HepG2 (cell line): ENCODE results near the gene DRC7. TPM values are rescaled to one million over a fixed set of nuclear protein-coding genes. Genes with fewer than 3 reads are reported as not detected.

Experiments
- ETV5 ChIP-seq: IDR thresholded peaks from 2 replicates; pipeline ENCODE4 v1.6.1; 2018; ENCODE audit warnings: missing biosample characterization, missing genetic modification reagents, inconsistent platforms, borderline replicate concordance
- RBFOX2 ChIP-seq: fragments of 200-400 bp; formaldehyde crosslinking; IDR thresholded peaks from 2 replicates; pipeline ENCODE4 v1.6.1; 2017; ENCODE audit warnings: low read depth, mild to moderate bottlenecking, low read length
- TARDBP ChIP-seq: sonication (generic); formaldehyde crosslinking; IDR thresholded peaks from 2 replicates; pipeline ENCODE4 v1.8.0; 2022; ENCODE audit warnings: mild to moderate bottlenecking, missing genetic modification reagents
- ZGPAT ChIP-seq: IDR thresholded peaks from 2 replicates; pipeline ENCODE4 v1.6.1; 2016; ENCODE audit warnings: mild to moderate bottlenecking
- ZNF350 ChIP-seq: sonication (generic); formaldehyde crosslinking; IDR thresholded peaks from 2 replicates; pipeline ENCODE4 v1.4.0; 2020; ENCODE audit warnings: mild to moderate bottlenecking, low read depth, missing genetic modification reagents, borderline replicate concordance
- polyA plus RNA-seq, 8 experiments: library from polyadenylated mRNA; depleted of rRNA in 3 of 8; stranded (reverse) in 7 of 8; unstranded in 1 of 8; fragments of >200 nt; fragmentation: Illumina TruSeq in 4 of 8; extraction: Trizol in 4 of 8; gene quantifications; 2 replicates each; pipeline versions ENCODE4 v1.2.1 to v1.2.3, GENCODE V29; 2011 to 2016; ENCODE audit warnings: low read depth in 4 of 8, missing spikeins in 1 of 8, mixed read lengths in 1 of 8; ENCODE audit not compliant: insufficient read depth in 1 of 8
- total RNA-seq, 5 experiments: library from RNA; depleted of rRNA; stranded (reverse); fragments of >200 nt; fragmentation: Illumina TruSeq; extraction: Trizol; gene quantifications; 2 replicates each; pipeline ENCODE4 v1.2.3, GENCODE V29; 2016; ENCODE audit warnings: low read depth in 1 of 5
- TF ChIP-seq, protein P1 (sequence below): sonication (generic); formaldehyde crosslinking; IDR thresholded peaks from 2 replicates; pipeline ENCODE4 v1.4.0; 2020; ENCODE audit warnings: missing genetic modification reagents, mild to moderate bottlenecking, borderline replicate concordance
- TF ChIP-seq, protein P2 (sequence below): sonication (generic); formaldehyde crosslinking; conservative IDR thresholded peaks from 2 replicates; pipeline ENCODE4 v1.4.0; 2020; ENCODE audit warnings: mild to moderate bottlenecking, missing genetic modification reagents, moderate library complexity
- TF ChIP-seq, protein P3 (sequence below), 2 experiments: sonication (generic) in 1 of 2; formaldehyde crosslinking in 1 of 2; IDR thresholded peaks; 2 replicates each; pipeline versions ENCODE4 v1.4.0 to v1.6.1; 2018 to 2020; ENCODE audit warnings: missing genetic modification reagents in 2 of 2, borderline replicate concordance in 1 of 2, low read depth in 1 of 2, mild to moderate bottlenecking in 1 of 2, missing biosample characterization in 1 of 2

DRC7 gene
- total and polyA plus RNA-seq, 2 of the 13 experiments (the other 11 are each of a cell fraction or from before 2014, with no cell fraction given), result 2.7 to 3.4 TPM

GRCh38 chr16:57734925-57735754, 40.5 kb downstream of the DRC7 start (continued):
- peak; percentile 77 for TF ChIP-seq ZGPAT (CRISPR knock-in tag)
- TF ChIP-seq ZNF350 (CRISPR knock-in tag), result no peak; the same call in none of the 2 replicates
- TF ChIP-seq, protein P1, sequence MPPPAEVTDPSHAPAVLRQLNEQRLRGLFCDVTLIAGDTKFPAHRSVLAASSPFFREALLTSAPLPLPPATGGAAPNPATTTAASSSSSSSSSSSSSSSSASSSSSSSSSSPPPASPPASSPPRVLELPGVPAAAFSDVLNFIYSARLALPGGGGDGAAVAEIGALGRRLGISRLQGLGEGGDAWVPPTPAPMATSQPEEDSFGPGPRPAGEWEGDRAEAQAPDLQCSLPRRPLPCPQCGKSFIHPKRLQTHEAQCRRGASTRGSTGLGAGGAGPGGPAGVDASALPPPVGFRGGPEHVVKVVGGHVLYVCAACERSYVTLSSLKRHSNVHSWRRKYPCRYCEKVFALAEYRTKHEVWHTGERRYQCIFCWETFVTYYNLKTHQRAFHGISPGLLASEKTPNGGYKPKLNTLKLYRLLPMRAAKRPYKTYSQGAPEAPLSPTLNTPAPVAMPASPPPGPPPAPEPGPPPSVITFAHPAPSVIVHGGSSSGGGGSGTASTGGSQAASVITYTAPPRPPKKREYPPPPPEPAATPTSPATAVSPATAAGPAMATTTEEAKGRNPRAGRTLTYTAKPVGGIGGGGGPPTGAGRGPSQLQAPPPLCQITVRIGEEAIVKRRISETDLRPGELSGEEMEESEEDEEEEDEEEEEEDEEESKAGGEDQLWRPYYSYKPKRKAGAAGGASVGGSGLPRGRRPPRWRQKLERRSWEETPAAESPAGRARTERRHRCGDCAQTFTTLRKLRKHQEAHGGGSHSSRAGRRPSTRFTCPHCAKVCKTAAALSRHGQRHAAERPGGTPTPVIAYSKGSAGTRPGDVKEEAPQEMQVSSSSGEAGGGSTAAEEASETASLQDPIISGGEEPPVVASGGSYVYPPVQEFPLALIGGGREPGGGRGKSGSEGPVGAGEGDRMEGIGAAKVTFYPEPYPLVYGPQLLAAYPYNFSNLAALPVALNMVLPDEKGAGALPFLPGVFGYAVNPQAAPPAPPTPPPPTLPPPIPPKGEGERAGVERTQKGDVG (CRISPR knock-in tag), result no peak; the same call in 1 of the 2 replicates
- peak; percentile 10 for TF ChIP-seq RBFOX2
- TF ChIP-seq, protein P2, sequence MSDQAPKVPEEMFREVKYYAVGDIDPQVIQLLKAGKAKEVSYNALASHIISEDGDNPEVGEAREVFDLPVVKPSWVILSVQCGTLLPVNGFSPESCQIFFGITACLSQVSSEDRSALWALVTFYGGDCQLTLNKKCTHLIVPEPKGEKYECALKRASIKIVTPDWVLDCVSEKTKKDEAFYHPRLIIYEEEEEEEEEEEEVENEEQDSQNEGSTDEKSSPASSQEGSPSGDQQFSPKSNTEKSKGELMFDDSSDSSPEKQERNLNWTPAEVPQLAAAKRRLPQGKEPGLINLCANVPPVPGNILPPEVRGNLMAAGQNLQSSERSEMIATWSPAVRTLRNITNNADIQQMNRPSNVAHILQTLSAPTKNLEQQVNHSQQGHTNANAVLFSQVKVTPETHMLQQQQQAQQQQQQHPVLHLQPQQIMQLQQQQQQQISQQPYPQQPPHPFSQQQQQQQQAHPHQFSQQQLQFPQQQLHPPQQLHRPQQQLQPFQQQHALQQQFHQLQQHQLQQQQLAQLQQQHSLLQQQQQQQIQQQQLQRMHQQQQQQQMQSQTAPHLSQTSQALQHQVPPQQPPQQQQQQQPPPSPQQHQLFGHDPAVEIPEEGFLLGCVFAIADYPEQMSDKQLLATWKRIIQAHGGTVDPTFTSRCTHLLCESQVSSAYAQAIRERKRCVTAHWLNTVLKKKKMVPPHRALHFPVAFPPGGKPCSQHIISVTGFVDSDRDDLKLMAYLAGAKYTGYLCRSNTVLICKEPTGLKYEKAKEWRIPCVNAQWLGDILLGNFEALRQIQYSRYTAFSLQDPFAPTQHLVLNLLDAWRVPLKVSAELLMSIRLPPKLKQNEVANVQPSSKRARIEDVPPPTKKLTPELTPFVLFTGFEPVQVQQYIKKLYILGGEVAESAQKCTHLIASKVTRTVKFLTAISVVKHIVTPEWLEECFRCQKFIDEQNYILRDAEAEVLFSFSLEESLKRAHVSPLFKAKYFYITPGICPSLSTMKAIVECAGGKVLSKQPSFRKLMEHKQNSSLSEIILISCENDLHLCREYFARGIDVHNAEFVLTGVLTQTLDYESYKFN (CRISPR knock-in tag), result peak; percentile 56
- TF ChIP-seq ETV5 (CRISPR knock-in tag), result peak; percentile 46; the same call in 1 of the 2 replicates
- TF ChIP-seq TARDBP (CRISPR knock-in tag), result no peak
- TF ChIP-seq, protein P3, sequence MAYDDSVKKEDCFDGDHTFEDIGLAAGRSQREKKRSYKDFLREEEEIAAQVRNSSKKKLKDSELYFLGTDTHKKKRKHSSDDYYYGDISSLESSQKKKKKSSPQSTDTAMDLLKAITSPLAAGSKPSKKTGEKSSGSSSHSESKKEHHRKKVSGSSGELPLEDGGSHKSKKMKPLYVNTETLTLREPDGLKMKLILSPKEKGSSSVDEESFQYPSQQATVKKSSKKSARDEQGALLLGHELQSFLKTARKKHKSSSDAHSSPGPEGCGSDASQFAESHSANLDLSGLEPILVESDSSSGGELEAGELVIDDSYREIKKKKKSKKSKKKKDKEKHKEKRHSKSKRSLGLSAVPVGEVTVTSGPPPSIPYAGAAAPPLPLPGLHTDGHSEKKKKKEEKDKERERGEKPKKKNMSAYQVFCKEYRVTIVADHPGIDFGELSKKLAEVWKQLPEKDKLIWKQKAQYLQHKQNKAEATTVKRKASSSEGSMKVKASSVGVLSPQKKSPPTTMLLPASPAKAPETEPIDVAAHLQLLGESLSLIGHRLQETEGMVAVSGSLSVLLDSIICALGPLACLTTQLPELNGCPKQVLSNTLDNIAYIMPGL (CRISPR knock-in tag; IDR thresholded peaks at IDR 0.05; ENCODE audit: borderline replicate concordance in 1 of 2, low read depth in 1 of 2), result 0 out of 4 replicates have a peak, but pooled peaks have one; percentile 54 to 69
